GM19023 (cell line): ENCODE data around the gene TFCP2L1.

Source experiments
- ATAC-seq: cut with Tn5 transposase; IDR thresholded peaks from one replicate; pipeline ENCODE4 v1.9.1; 2021; ENCODE audit warnings: mild to moderate bottlenecking, moderate library complexity; ENCODE audit not compliant: unreplicated experiment

The TFCP2L1 gene

DNA sequence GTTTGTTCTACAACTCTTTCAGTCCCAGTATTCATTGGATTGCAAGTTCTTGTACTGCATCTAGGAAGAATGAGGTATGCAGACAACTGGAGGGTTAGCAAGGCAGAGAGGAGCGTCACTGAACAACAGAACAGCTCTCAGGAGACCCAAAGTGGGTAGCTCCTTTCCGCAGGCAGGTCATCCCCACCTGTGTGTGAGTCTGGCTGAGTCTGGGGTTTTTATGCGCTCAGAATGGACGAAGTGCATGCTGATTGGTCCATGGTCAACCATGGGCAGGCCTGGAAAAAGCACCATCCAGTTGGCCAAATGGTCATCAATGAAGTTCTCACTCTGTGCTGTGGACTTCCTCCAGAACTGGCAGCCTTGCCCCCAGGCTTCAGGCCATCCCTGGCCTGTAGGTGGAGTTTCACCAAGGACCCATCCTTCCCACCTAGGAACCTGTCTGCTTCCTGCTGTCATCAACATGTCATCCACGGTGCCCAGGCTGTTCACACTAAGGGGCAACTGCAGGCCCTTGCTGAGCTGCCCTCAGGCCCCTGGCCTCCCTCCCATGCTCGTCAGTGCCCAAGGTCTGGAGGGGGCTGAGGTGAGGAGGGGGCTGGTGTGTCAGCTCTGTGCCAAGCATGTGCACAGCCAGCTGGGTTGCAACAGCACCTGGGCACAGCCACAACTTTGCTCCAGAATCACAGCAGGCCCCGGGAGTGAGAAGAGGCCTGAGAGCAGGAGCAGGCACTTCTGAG, 11.1 kb upstream of the TFCP2L1 start:
- no peak for ATAC-seq

DNA sequence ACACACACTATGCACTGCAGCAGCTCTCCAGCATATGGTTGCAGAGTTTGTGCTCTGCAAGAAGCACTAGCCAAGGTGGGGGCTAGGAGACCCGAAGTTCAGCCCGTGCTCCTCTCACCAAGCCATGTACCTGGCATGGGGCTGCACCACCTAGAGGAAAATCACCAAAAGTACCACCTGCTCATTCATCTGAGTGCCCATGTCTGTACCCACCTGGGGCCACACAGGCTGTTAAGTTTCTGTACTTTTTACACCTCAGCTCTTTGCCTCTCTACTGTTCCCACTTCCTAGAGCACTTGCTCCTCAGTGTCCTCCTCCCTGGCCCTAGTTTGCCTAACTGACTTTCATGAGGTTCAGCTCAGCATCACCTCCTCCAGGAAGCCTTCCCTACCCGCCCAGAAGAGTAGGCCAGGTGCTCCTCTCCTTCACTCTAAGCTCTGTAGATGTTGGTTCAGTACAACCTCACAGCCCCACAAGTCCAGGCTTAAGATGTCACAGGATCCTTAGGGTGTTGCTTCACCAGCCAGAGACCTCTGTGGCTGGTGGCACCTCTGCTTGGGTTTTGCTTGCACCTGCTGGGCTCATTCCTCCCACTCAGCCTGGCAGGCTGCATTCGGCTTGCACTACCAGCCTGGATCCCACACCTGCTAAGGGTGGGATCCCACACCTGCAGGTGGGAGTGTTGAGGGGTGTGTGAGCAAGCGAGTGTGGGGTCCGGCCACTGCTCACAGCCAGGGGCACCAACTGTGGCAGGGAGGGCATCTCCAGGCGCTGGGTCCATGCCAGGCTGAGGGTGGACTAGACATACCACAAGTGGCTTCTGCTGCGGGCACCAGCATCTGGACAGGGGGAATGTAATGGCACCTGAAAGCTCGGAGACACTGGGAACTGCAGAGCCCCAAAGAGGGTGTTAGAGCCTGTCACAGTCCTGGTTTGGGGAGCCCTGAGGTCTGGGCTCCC, 10.2 kb upstream of the TFCP2L1 start:
- ATAC-seq = no peak

DNA sequence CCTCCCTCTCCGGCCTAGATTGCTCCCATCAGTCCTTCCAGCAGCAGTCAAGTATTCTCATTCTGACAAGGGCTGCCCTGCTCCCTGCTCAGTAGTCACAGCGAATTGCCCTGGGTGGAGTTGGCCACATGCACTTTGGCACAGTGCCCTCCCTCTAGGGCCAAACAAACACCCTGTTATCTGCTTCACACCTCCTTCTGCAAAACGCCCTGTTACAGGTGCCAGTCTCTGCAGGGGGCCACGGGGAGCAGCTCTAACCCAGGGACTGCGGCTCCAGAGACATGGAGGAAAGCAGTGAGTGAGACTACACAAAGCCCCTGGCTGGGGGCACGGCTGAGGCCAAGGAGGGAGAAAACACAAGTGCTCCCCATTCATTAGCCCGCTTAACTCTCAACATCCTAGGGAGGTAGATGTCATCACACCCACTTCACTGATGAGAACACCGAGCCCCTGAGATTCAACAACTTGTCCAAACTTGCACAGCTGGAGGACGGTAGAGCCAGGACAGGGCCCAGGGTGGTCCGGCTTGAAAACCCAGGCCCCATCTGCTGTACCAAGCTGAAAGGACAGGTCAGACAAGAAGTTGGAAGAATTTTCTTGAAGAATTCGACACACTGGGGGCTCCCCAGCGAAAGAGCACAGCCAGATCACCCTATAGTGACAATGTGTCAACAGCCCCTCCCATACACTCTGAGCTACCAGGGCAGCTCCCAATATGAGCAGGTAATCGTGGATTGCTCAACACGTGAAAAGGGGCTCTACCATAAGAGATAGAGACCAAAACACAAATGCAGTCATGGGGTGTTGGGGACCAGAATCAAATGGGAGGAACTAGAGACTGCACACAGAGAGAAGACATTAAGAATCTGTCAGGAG, 8.7 kb upstream of the TFCP2L1 start:
- no peak for ATAC-seq

DNA sequence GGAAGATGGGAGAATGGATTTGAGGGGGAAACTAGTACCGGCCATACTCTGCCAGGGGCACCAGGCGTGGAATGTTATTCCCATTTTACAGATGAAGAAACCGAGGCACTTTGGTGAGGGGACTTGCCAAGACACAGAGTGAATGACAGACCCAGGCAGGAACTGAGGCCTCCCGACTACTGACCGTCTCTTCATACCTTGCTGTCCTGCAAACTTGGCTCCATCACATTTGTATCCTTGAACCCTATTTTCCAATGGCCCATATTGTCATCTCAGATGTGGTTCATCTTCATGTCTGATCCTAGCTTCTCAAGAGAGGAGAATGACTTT, 6.2 kb upstream of the TFCP2L1 start:
- no peak for ATAC-seq

DNA sequence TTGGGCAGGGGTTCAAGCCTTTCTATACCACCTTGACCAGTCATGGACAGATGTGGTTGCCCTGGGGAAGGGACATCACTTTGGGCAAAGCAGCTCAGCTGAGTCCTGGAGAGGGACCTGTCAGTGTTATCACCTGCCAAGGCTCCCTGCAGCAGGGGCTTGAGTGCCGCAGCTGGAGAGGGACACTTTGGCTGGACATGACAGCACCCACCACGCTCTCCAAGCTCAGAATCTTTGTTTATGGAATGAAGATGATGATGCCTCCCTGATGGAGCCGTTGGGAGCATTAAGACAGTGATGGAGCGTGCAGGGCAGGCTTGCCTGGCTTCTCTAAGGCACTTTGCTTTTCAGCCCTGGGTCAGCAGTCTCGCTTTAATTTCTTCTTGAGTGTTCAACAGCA, 4.3 kb upstream of the TFCP2L1 start:
- ATAC-seq = no peak

DNA sequence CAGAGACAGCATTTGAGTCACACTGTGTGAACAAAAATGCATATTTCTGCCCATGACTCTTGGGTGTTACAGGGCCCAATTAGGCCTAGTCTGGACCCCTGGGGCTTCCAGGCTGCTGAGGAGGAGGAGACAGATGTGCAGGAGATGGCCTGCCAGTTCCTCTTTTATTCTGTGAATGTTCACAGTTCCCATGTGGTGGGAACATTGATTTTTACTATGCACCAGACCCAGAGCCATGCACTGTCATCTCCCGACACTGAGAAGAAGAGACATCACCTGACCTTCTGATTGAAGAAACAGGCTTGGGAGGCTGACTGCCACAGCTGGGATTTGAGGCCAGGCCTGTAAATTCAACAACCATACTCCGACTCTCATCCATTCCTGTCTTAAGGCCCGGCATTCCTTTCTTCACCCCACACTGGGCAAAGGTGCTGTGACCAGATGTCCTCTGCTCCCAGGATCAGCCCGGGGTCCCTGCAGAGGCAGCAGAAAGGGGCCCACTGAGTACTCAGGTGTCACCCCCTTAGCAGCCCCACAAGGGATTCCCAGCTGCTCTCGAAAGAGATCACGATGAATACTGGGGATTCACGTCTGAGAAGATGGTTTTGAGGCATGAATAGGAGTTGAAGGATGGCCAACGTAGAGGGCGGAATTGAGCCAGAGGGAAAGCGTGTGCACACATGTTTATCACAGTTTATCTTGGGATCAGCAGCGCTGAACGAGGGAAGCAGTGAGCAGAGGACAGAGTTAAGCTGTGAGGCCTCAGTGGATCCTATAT, 3.6 kb upstream of the TFCP2L1 start:
- no peak for ATAC-seq

DNA sequence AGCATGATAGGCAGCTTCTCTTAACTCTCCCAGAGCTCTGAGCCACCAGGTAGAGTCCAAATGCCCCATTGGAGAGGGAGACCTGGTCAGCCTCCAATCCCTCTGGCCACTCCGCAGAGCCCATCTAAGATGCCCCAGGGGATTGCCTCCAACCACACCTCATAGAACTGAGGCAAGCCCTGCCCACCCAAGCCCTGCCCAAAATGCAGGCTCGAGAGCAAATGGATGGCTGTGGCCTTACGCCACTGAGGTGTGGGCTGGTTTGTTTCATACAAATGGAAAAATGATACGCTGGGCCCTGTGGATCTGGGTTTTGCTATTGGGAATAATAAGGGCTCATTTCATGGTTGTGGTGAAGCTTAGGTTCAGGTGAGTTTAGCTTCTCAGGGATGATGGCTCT, 3.0 kb upstream of the TFCP2L1 start:
- no peak for ATAC-seq

DNA sequence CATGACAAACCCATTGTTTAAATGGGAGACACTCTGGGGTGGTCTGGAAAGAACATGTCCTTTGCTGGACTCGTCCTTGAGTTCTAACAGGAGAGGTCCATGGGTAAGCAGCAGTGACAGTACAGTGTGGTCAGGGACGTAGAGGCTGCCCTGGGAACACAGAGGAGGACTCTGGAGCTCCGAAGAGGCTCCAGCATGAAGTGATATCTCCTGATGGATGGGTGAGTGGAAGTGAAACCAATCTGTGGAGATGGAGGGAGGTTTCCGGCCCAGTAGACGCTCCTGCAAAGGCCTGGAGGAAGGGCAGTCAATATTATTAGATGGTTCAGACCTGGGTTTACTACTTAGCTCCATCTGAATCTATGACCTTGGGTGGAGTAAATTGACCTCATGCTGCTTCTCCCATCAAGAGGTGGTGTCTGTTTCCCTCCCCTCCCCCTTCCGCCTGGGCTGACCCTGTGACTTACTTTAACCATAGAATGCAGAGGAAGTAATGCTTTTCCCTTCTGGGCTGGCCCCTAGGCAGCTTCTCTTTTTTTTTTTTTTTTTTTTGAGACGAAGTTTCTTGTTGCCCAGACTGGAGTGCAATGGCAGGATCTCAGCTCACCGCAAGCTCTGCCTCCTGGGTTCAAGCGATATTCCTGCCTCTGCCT, 2.3 kb upstream of the TFCP2L1 start:
- ATAC-seq = no peak

DNA sequence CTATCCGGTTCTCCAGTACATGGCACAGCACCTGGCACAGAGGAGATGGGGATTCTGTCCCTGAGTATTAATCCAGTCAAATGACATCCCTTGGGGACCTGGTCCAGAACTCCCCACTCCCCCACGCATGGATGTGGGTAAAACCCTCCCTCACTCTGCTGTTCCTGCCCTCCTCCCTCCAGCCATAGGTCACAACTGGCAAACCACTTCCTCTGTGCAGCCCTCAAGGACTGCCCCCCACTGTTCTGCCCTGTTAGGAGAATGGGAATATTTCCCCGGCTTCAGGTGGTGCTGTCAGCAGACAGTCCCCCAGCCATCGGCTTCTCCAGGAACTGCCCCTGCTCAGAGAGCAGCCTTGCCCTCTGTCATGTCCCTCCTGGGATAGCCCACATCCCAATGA, 1.5 kb upstream of the TFCP2L1 start:
- no peak for ATAC-seq

DNA sequence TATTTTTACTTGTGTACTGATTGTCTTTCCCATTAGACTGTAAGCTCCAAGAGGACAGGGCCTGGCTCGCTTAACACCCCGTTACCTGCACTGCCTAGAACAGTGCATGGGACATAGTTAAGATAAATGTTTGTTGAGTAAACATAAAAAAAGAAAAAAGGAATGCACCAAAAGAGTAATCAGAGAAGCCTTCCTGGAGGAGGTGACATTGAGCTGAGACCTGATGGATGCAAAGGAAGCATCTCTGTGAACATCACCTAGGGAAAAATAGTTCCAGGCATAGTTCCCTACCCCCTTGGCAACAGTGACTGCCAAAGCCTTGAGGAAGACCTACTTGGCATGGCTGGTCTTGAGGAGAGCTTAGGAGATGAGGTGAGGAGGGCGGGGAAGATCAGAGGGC, 924 bp upstream of the TFCP2L1 start:
- no peak for ATAC-seq

DNA sequence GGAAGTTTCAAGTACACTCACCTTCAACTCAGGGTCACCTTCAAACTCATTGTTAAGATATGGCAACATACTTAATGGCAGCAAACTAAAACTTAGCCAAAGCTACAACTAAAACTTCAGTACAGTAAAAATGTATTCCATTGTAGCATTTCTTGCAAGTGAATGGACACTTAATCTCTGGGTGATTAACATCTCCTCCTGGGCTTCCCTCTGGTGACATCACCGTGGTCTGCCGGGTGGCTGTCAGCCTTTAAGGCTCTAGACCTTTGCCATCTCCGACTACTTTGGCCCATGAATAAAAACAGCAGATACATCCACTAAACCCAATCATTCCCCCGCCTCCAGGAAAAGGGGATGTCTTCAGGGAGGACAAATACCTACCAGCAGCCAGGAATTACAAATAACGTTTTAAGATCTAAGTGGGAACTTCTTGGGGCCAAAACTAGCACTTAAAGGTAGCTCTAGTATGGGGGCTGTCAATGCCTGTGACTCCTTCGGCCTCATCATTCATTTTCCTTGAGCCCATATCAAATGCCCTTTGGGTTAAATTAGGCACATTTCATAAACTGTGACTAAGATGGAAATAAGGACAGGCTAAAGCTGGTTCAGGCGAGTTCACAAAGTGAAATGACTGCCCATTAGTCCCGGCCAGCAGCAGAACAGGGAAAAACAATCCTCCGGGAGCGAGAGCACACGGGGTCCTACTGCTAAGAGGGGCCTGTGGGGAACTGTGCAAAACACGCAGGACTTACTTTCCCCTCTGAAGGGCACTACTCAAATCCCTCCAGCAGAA, 1.1 kb downstream of the TFCP2L1 start:
- no peak for ATAC-seq

DNA sequence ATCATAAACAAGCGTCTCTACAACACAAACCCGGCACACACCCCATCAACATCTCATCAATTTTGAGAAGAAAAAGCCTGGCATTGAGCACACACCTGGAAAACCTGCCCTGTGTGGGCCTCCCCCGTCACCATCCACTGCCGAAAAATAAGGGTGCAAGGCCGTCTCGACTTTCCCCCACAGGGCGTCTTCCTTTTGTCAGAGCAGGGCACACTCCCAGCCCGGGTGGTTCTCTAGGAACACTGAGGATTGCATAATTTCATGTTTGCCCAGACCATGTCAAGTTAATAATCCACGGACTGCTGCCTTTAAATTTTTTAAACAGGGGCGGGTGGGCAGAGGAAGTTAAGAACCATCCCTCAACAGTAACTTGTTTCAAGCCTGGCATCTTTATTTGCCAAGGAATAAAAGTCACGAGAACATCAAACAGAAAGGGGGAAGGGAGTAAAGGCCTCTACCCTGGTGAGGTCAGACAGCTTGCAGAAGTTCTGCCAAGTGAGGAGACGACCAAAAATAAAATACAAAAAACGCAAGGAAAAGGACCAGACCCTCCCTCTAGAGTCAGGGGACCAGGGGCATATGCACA, 2.1 kb downstream of the TFCP2L1 start:
- no peak for ATAC-seq

DNA sequence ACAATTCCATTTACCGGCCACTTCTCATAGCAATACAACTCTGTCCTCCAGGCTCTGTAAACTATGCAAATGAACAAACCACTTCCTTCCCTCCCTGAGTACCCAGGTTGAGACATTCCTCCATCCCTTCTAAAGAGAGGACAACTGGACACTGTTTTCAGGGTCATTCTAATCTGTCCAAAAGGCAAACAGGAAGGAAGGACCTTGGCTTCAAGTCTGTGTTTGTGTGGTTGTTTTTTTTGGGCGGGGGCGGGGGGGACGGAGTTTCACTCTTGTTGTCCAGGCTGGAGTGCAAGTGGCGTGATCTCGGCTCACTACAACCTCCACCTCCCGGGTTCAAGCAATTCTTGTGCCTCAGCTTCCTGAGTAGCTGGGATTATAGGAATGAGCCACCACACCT, 3.3 kb downstream of the TFCP2L1 start:
- ATAC-seq = no peak

DNA sequence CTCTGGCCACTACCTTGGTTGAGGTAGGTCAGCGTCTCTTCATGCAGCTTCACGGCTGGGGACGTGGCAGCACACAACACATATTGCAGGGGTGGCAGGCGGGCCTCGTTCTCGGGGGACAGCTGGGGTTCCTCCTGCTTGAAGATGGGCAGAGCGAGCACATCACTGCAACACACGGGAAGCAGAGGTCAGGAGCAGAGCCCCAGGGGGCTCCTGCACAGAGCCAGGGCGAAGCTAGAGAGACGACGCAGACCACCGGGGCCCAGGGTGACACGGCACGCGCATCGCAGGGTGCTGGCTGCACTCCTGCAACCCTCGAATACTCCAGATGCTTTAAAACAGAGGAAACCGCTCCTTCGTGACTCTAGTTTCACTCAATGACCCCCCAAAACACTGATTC, 3.9 kb downstream of the TFCP2L1 start:
- no peak for ATAC-seq

DNA sequence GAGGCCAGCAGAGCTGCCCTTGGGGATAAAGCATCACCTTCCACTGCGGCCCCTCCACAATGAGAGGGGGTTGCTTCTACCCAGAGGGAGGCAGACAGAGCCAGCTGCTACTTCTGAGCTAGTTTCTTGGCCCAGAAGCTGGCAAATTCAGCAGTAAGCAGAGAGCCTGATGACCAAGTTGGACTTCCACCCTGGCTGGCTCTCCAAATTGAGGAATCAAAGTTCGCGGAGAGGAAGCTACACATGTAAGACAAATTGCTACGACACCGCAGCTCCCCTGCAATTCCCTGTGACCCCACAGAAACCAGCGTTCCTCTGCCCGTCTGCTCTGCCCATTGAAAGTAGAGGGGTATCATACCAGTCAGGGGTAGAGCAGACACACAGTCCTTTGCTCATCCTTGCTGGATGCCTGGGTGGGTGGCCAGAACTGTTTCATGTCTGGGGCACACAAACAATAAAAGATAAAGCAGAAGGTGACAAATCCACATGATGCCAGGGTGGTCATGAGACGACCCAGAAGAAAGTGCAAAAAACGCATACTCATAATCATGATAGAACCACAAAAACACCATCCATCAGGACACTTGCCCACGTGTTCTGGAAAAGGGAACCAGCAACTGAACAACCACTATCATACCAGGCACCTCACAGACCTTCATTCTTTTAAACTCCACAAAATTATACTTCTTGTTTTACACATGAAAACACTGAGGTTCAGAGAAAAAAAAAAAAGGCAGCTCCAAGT, 5.4 kb downstream of the TFCP2L1 start:
- no peak for ATAC-seq

DNA sequence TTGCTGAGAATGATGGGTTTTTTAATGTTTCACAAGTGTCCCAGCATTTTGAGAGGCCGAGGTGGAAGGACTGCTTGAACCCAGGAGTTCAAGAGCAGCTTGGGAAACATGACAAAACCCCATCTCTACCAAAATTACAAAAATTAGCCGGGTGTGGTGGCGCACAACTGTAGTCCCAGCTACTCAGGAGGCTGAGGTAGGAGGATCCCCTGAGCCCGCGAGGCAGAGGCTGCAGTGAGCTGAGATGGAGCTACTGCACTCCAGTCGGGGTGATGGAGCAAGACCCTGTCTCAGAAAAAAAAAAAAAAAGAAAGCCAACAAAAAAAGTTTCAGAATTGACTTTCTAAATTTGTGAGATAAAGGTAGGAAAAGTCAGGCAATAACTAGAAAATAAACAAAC, 8.7 kb downstream of the TFCP2L1 start:
- ATAC-seq = no peak

DNA sequence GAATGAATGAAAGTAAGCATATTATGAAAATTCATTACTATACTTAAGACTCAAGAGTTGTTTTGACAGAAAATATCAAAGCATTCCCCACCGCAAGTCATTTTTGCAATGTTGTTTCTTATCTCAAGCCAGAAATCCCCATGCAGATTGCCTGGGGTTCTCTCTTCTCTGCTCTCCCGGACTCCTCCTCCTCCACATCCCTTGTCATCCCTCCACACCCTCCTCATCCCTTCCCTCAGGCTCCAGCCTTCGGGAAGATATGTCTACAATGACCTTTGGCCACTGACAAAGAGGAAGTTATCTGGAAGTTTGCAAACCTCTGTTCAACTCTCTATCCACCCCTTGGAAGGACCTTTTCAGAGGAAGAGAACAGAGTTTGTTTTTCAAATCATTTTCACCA, 11.9 kb downstream of the TFCP2L1 start:
- no peak for ATAC-seq

DNA sequence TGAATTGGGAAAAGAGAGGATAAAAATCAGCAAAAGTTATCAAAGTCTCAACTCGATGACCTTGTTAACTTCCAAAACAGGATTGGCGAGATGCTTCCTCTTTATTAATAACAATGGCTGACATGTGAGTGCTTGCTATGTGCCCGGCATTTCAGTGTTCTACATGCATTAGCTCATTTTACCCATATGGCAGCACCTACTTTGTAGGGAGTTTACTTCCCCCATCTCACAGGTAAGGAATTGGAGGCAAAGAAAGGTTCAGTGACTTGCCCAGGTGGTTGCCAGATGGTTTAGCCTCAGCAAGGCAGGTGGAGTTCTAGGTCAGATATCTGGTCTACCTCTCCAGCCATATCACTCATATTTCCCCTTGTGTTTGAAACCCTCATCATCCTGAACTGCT, 12.4 kb downstream of the TFCP2L1 start:
- no peak for ATAC-seq
